GM06990 (cell line): ENCODE results near the gene CDC14A.
"Not testable (repeated sequence)": the region's sequence is repeated elsewhere in the genome, so short reads cannot be mapped to it uniquely, and the experiment has no call there.

ENCODE experiments used
- DNase-seq: peaks from one replicate; pipeline ENCODE4 v3.0.0-alpha.2; 2011; ENCODE audit not compliant: insufficient read length; ENCODE audit errors: extremely low read depth
- H3K27me3 ChIP-seq: replicated peaks from 2 replicates; pipeline ENCODE4 v1.6.0; 2011; ENCODE audit warnings: low read length; ENCODE audit not compliant: control insufficient read depth, insufficient read depth
- H3K36me3 ChIP-seq: 2 replicates; pipeline ENCODE4 v1.5.1; 2011; ENCODE audit warnings: low read length; ENCODE audit not compliant: control insufficient read depth, insufficient read depth
- H3K4me3 ChIP-seq: replicated peaks from 2 replicates; pipeline ENCODE4 v1.5.1; 2011; ENCODE audit warnings: low read depth, mild to moderate bottlenecking, control low read depth, low read length
- CTCF ChIP-seq: IDR thresholded peaks from 2 replicates; pipeline ENCODE4 v1.5.1; 2011; ENCODE audit warnings: low read length, control low read depth, mild to moderate bottlenecking, inconsistent platforms; ENCODE audit not compliant: insufficient read depth, poor library complexity, severe bottlenecking

CDC14A gene

GRCh38 chr1:100366209-100366525 is 13.9 kb downstream of the CDC14A start:
- DNase-seq = no peak
- no peak for TF ChIP-seq CTCF
- no peaks in the 10 kb centered on the region for H3K36me3 ChIP-seq
- no peaks in the 10 kb centered on the region for H3K27me3 ChIP-seq
- H3K4me3 ChIP-seq = no peak overlapping the region

GRCh38 chr1:100369339-100369738 is 17.0 kb downstream of the CDC14A start:
- H3K27me3 ChIP-seq, H3K36me3 ChIP-seq, DNase-seq, H3K4me3 ChIP-seq: not testable (repeated sequence)

GRCh38 chr1:100373953-100374352 is 21.6 kb downstream of the CDC14A start:
- not testable (repeated sequence) for H3K36me3 ChIP-seq, H3K27me3 ChIP-seq, DNase-seq, H3K4me3 ChIP-seq

GRCh38 chr1:100376890-100377289 is 24.6 kb downstream of the CDC14A start:
- H3K36me3 ChIP-seq, DNase-seq, H3K4me3 ChIP-seq, H3K27me3 ChIP-seq: not testable (repeated sequence)

- H3K4me3 ChIP-seq = no peak overlapping the region
- H3K36me3 ChIP-seq = no peaks in the 10 kb centered on the region
- no peaks in the 10 kb centered on the region for H3K27me3 ChIP-seq
- DNase-seq = peak; percentile 47
- no peak for TF ChIP-seq CTCF
Observed at GRCh38 chr1:100377590-100378361, 25.5 kb downstream of the CDC14A start.

GRCh38 chr1:100378956-100379355 is 26.6 kb downstream of the CDC14A start:
- H3K36me3 ChIP-seq = no peaks in the 10 kb centered on the region
- no peaks in the 10 kb centered on the region for H3K27me3 ChIP-seq
- no peak for TF ChIP-seq CTCF
- DNase-seq = no peak
- H3K4me3 ChIP-seq = no peak overlapping the region

- Histone ChIP-seq H3K4me3 (no peak overlapping the region), H3K27me3 (no peaks in the 10 kb centered on the region), H3K36me3 (no peaks in the 10 kb centered on the region)
- DNase-seq = no peak
- no peak for TF ChIP-seq CTCF
Observed at GRCh38 chr1:100380635-100381034, 28.3 kb downstream of the CDC14A start.
